A172 (cell line): ENCODE results near the gene CDH4. TPM values are rescaled to one million over a fixed set of nuclear protein-coding genes. Genes with fewer than 3 reads are reported as not detected.

Source experiments
- DNase-seq: peaks from one replicate; pipeline ENCODE4 v3.0.0-alpha.2; 2015; ENCODE audit warnings: low spot score
- total RNA-seq: library from RNA; depleted of rRNA; stranded (reverse); fragments of >200 nt; shearing (Covaris generic); gene quantifications from 2 replicates; pipeline ENCODE4 v1.2.3, GENCODE V29; 2014

CDH4 gene
- total RNA-seq, 1 experiment from 2014 or later: 5.5 TPM

DNA sequence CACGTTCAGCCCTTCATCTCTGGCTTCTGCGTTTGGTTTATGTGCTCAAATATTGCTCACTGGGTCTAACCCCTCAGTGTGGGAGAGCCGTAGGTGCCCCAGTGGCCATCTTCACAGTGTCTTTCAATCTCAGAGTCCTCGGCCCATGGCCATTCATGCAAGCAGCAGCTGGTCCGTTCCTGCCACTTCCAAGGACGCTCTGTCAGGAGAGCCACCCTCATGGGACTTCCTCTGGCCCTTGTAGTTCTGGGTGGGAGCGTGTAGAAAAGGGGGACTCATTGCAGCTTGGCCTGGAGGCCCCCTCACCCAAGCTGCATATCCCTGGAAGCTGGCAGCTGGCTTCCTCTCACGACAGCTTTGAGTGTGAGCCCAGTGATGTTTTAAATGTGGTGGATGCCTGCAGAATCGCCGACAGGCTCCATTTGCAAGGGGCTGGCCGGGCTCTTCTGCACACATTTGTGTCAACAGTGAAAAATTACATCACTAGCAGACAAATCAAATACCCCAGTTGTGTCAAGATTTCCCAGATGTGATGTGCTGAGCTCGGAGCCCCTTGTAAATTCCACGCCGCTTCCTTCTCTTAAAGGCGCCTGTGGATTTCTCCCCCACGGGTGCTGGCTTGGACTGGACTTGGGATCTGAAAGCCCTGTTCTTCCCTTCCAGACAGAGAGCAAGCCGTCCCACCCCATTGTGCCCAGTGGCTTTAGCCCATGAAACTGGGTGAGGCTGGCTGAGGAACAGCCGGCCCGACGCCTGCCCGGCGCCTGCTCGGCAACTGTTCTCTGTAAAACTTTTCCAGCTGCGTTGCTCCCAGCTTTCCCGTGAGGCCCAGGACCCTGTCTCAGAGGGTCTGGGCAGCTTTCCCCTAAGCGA lies 453.6 kb downstream of the CDH4 start:
- no peak for DNase-seq

- no peak for DNase-seq
These were observed 454.3 kb downstream of the CDH4 start for GRCh38 chr20:61706259-61706961.

DNA sequence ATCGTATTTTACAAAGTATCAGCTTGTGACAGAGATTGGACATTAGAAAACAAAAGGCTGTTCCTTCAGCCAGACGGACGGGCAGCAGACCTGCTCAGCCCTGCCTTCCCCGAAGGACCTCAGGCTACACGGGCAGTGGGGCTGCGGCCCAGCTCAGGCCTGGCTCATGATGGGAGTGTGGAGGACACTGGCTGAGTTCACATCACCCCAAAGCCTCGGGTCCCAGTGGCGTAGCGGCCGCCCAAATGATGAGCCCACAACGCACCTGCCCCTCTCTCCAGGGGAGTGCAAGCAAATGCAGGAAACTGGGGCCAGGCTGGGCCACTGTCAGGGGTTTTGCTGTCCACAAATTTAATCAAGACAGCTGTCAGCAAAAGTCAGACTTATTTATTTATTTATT lies 456.8 kb downstream of the CDH4 start:
- DNase-seq: no peak

GRCh38 chr20:61710108-61710507 lies 458.0 kb downstream of the CDH4 start:
- no peak for DNase-seq

DNA sequence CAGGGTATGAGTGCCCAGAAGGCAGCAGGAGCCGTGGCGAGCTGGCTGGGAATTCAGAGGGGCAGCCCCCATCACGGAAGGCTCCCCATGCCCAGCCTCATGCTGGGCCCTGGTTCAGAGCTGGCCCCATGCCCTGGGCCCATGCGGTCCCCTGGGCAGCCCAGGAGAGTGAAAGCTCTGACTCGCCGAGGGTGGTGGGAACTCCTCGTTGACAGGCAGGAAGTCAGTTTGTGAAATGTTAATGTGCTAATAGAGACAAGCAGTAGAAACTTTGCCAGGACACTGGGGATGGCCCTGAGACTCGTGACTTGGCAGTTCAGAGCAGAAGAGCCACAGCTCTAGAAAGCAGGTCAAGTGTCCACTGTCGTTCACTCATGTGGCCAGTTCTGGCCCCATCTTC lies 460.6 kb downstream of the CDH4 start:
- DNase-seq: no peak

DNA sequence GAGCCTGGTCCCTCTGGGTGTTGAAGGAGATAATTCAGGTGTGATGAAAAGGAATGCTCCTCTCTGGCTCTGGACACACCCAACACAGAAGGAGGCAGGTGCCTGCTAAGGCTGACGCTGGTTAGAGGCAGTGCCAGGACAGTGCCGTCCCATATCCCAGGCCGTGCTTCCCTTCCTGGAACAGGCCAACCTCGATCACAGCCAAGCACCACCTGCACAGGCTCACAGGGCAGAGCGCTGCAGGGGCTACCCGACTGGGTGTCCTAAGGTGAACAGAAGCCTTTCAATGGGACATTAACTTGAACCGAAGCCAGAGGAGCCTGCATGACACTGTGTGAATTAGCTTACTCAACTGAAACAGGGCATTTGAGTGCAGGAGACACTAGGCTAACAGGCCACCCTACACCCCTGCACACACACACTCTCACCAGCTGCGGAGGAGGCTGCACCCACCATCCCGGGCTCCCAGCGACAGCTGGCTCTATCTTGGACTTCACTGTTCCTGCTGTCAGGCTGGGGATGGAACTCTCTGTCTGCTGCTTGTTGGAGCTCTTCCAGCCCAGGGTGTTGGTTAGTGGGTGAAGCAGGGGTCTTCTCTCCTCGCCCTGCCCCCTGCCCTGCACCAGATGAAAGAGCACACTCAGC lies 466.4 kb downstream of the CDH4 start:
- no peak for DNase-seq

GRCh38 chr20:61719691-61720347 lies 467.8 kb downstream of the CDH4 start:
- DNase-seq: no peak

DNA sequence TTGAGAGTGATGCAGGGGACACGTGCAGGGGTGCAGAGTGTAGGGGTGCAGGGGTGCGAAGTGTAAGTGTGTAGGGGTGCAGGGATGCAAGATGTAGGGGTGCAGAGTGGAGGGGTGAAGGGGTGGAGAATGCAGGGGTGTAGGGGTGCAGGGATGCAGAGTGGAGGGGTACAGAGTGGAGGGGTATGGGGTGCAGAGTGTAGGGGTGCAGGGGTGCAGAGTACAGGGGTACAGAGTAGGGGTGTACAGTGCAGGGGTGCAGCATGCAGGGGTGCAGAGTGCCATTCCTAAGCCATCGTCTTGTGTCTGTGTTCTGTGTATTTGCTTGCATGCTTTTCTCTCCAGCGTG lies 468.3 kb downstream of the CDH4 start:
- no peak for DNase-seq

DNA sequence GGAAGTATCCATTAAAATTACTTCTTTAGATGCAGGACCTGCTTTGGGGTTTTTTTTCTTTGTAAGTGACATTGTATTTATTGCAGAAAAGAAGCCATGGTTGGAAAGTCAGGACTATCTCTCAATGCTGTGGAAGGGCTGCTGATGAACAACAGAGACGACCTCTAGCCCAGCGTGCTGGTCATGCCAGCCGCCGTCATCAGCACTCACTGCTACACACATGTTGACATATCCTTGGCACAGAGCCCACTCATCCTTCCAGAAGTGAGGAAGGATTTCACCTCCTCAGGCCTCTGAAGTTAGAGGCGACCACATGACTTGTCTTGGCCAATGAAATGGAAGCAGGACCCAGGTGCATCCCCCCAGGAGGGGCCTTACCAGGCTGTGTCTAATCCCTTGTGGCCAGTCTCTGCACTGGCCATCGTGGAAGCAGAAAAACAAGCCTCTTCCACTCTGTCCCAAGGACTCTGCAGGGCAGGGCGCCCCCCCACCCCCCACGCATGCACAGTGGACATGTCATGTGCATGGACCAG lies 470.2 kb downstream of the CDH4 start:
- no peak for DNase-seq

GRCh38 chr20:61723529-61724257 lies 471.6 kb downstream of the CDH4 start:
- no peak for DNase-seq

DNA sequence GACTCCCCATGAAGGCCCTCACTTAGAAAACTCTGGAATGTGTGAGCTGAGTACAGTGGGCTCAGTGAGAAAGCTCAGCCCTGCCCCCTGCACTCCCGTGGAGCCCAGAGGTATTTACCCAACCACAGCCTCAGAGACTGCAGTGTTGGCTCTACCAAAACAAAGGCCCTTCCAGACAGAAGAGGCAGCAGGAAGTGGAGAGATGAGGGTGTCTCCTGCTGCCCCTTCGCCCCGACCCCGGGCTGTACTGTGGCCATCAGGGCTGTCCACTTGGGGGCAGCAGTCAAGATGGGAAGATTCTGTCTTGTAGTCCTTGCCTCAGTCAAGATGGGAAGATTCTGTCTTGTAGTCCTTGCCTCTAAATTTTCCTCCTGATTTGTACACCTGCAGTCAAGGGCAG lies 472.3 kb downstream of the CDH4 start:
- no peak for DNase-seq

DNA sequence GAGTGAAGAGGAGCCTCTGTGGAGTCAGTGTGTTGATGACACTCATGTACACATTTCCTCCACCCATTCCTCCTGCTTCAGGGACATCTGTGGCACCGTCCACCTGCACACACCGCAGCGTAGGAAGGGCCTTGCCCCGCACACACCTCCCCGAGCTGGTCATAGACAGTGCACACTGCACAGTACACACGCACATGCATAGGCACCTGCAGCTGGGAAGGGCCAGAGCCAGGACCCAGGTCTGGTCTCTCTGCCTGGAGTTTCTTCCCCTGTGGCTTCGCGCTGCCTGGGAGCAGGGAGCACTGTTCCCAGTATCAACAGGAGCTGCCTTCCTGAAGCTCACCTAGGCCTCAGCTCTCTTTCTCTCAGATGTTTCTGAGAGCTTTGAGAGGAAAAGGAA lies 473.1 kb downstream of the CDH4 start:
- DNase-seq: no peak

- DNase-seq: no peak
These were observed 473.9 kb downstream of the CDH4 start for GRCh38 chr20:61725966-61726365.

DNA sequence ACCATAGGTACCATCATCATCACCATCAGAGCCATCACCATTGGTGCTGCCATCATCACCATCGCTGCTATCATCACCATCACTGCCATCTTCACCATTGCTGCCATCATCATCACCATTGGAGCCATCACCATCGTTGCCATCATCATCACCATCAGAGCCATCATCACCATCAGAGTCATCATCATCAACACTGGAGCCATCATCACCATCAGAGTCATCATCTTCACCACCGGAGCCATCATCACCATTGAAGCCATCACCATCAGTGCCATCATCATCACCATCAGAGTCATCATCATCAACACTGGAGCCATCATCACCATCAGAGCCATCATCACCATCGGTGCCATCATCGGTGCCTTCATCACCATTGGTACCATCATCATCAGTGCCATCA lies 474.9 kb downstream of the CDH4 start:
- no peak for DNase-seq

DNA sequence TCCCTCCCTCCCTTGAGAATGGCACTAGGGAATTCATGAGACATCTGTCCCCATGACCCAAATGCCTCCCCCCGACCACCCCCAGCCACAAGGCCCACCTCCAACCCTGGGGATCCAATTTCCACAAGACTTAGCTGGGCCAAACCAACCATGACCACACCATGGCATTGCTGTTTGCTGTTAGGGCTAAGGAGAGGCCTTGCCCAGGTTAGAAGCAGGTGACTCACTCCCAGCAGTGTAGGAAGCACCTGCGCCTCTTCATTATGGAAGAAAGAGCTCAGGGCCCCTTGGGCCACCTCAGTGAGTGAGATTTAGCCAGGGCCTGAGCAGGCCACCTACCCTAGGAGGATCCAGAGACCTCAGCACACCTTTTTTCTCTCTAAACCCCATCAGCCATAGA lies 475.7 kb downstream of the CDH4 start:
- DNase-seq: no peak

- DNase-seq: no peak
These were observed 476.3 kb downstream of the CDH4 start for GRCh38 chr20:61728326-61728725.

GRCh38 chr20:61728786-61729770 lies 477.0 kb downstream of the CDH4 start:
- no peak for DNase-seq

GRCh38 chr20:61730631-61731362 lies 478.7 kb downstream of the CDH4 start:
- no peak for DNase-seq
